GM12878 (cell line): Measurements from ENCODE around the gene ART4. TPM values are rescaled to one million over a fixed set of nuclear protein-coding genes. Genes with fewer than 3 reads are reported as not detected.

Source experiments
- ATAC-seq: fragments of 200-7000 bp; cut with Tn5 transposase; 3 replicates; pipeline ENCODE4 v1.9.1; 2020; ENCODE audit warnings: mild to moderate bottlenecking, moderate library complexity
- BruUV-seq: library from RNA; stranded (reverse); fragments of 400-500 nt; replicated peaks from 2 replicates; lab custom pipeline; 2021; lab: Mats Ljungman, UMichigan
- CTCF ChIA-PET: fragments of 300-600 bp; sonication (Branson Sonifier 250); formaldehyde crosslinking; extraction: SDS; loops from one replicate; lab custom pipeline; 2021; ENCODE audit warnings: inconsistent platforms; lab: Yijun Ruan, JAX
- POLR2A ChIA-PET: fragments of 350-600 bp; formaldehyde crosslinking; extraction: SDS; loops from one replicate; lab custom pipeline; 2021; ENCODE audit warnings: inconsistent platforms; lab: Charles Lee
- RAD21 ChIA-PET: fragments of 300-600 bp; sonication (Branson Sonifier 250); formaldehyde crosslinking; loops from one replicate; lab custom pipeline; 2023; ENCODE audit warnings: antibody characterized with exemption; ENCODE audit not compliant: unreplicated experiment; lab: Charles Lee
- SMC1A ChIA-PET: fragments of 300-600 bp; sonication (Branson Sonifier 250); formaldehyde crosslinking; loops from one replicate; lab custom pipeline; 2023; ENCODE audit not compliant: unreplicated experiment, uncharacterized antibody; lab: Charles Lee
- DNase-seq: peaks from one replicate; pipeline ENCODE4 v3.0.0-alpha.2; 2011; ENCODE audit warnings: low read depth, low spot score
- FAIRE-seq: peaks from 3 replicates; lab custom pipeline; 2011; peaks lifted over from hg19 to GRCh38; lab: Jason Lieb, UNC
- H2AFZ ChIP-seq: 2 replicates; pipeline ENCODE4 v1.6.0; 2011; ENCODE audit warnings: low read depth, low read length, control low read depth; ENCODE audit not compliant: control insufficient read depth
- H3K27ac ChIP-seq: 2 replicates; pipeline ENCODE4 v1.5.1; 2011; ENCODE audit warnings: control low read depth; ENCODE audit not compliant: control insufficient read depth, insufficient read depth
- H3K27me3 ChIP-seq, 2 experiments: replicated peaks in 1 of 2; 2 replicates each; pipeline versions ENCODE4 v1.6.0 to v1.6.1; 2011; ENCODE audit warnings: low read length in 1 of 2; ENCODE audit not compliant: control insufficient read depth in 2 of 2, insufficient read depth in 2 of 2
- H3K36me3 ChIP-seq, 2 experiments: 2 replicates each; pipeline ENCODE4 v1.5.1; 2011; ENCODE audit warnings: low read length in 1 of 2; ENCODE audit not compliant: control insufficient read depth in 2 of 2, insufficient read depth in 2 of 2
- H3K4me1 ChIP-seq: 2 replicates; pipeline ENCODE4 v1.6.1; 2011; ENCODE audit warnings: mild to moderate bottlenecking, low read length, moderate library complexity, mixed read lengths; ENCODE audit not compliant: control insufficient read depth, insufficient read depth
- H3K4me2 ChIP-seq: 2 replicates; pipeline ENCODE4 v1.6.0; 2011; ENCODE audit warnings: control low read depth; ENCODE audit not compliant: control insufficient read depth, insufficient read depth
- H3K4me3 ChIP-seq: fragments of 200-600 bp; sonication (generic); 2 replicates; pipeline ENCODE4 v1.5.1; 2016
- H3K79me2 ChIP-seq: 2 replicates; pipeline ENCODE4 v1.6.0; 2011; ENCODE audit warnings: low read length; ENCODE audit not compliant: control insufficient read depth, insufficient read depth
- H3K9ac ChIP-seq: 2 replicates; pipeline ENCODE4 v1.8.0; 2011; ENCODE audit warnings: low read length, control low read depth, mixed read lengths; ENCODE audit not compliant: control insufficient read depth, insufficient read depth
- H3K9me3 ChIP-seq: replicated peaks from 3 replicates; pipeline ENCODE4 v1.5.1; 2011; ENCODE audit warnings: mild to moderate bottlenecking, low read length; ENCODE audit not compliant: control insufficient read depth, insufficient read depth
- H4K20me1 ChIP-seq: 2 replicates; pipeline ENCODE4 v1.6.0; 2011; ENCODE audit not compliant: control insufficient read depth, insufficient read depth
- JUNB ChIP-seq: IDR thresholded peaks from 2 replicates; pipeline ENCODE4 v1.6.1; 2016; ENCODE audit warnings: antibody characterized with exemption, mild to moderate bottlenecking
- MEF2B ChIP-seq: fragments of 450-650 bp; IDR thresholded peaks from 2 replicates; pipeline ENCODE4 v1.6.1; 2018; ENCODE audit warnings: mild to moderate bottlenecking, moderate library complexity; ENCODE audit not compliant: partially characterized antibody, poor library complexity, severe bottlenecking
- MTA2 ChIP-seq: fragments of 450-650 bp; IDR thresholded peaks from 2 replicates; pipeline ENCODE4 v1.6.1; 2016; ENCODE audit warnings: low read depth, mild to moderate bottlenecking, moderate library complexity
- NFIC ChIP-seq: IDR thresholded peaks from 2 replicates; pipeline ENCODE4 v1.6.1; 2012; ENCODE audit warnings: low read depth, mild to moderate bottlenecking, inconsistent platforms, low read length, moderate library complexity
- RUNX3 ChIP-seq: IDR thresholded peaks from 2 replicates; pipeline ENCODE4 v1.6.1; 2012; ENCODE audit warnings: low read length, inconsistent platforms
- SMARCA5 ChIP-seq: fragments of 450-650 bp; IDR thresholded peaks from 2 replicates; pipeline ENCODE4 v1.6.1; 2017; ENCODE audit warnings: mild to moderate bottlenecking
- WRNIP1 ChIP-seq: IDR thresholded peaks from 2 replicates; pipeline ENCODE4 v1.6.1; 2011; ENCODE audit warnings: low read depth, low read length, improper control_type of control experiment, borderline replicate concordance
- in situ Hi-C: fragments of 300-500 bp; cut with MboI; formaldehyde crosslinking; loops from 9 replicates; pipeline ENCODE4 v1.14.3; 2018; ENCODE audit warnings: mixed read lengths
- intact Hi-C: fragments of 100-400 bp; cut with micrococcal nuclease; formaldehyde crosslinking; loops from one replicate; pipeline ENCODE4 v1.14.2; 2022; ENCODE audit not compliant: unreplicated experiment
- polyA plus RNA-seq, 11 experiments: library from polyadenylated mRNA; depleted of rRNA in 4 of 11; unstranded in 6 of 11; stranded (reverse) in 5 of 11; fragments of >200 nt; fragmentation: Nextera tagmentation in 4 of 11; fragmentation: Illumina TruSeq in 1 of 11; extraction: Ambion mirVana in 4 of 11; extraction: Trizol in 1 of 11; gene quantifications; 1 replicate in 1 of 11; 2 replicates in 10 of 11; pipeline versions ENCODE4 v1.2.1 to v1.2.3, GENCODE V29; 2011 to 2016; ENCODE audit warnings: inconsistent platforms in 2 of 11, missing spikeins in 2 of 11, low read depth in 1 of 11
- total RNA-seq, 4 experiments: library from RNA; depleted of rRNA in 3 of 4; stranded (reverse); fragments of >200 nt in 3 of 4; fragmentation: Illumina TruSeq in 1 of 4; extraction: Trizol in 1 of 4; gene quantifications; 2 replicates each; pipeline versions ENCODE4 v1.2.1 to v1.2.3, GENCODE V29; 2013 to 2021
- TF ChIP-seq, protein P1 (sequence below): fragments of 450-650 bp; IDR thresholded peaks from 2 replicates; pipeline ENCODE4 v1.6.1; 2016; ENCODE audit warnings: mild to moderate bottlenecking
- TF ChIP-seq, protein P2 (sequence below): IDR thresholded peaks from 2 replicates; pipeline ENCODE4 v1.6.1; 2012; ENCODE audit warnings: low read length, inconsistent platforms

Gene ART4
- total and polyA plus RNA-seq, 10 of the 15 experiments (the other 5 are each of a cell fraction or from before 2014, with no cell fraction given), result 0.02 TPM; not detected in 9

DNA sequence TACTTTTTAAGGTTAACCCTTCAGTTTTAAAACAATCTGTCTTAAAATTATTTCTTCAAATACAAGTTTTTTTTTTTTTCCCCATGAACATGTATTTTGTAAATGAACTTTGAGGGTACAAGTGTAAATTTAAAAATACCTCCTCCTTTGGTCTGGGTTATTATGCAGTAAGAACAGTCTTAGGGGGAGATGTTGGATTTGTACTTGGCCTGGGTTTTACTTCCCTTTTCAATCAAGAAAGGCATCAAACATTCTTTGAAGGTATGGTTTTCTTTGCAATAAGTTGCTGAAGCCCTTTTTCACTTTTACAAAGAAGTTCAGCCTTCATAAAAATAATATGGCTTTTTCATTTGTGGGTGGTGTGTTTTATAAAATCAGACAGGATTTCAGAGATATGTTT lies 60.6 kb downstream of the ART4 start:
- Histone ChIP-seq H3K4me2 (no peak overlapping the region), H3K27me3 (no peaks in the 10 kb centered on the region), H3K9ac (no peak overlapping the region), H3K4me3 (no peak overlapping the region), H3K79me2 (no peaks in the 10 kb centered on the region), H3K36me3 (peaks cover 0 to 1% of the 10 kb centered on the region in 2 experiments; a peak in 1 of 4 replicates), H4K20me1 (no peaks in the 10 kb centered on the region), H3K9me3 (no peaks in the 10 kb centered on the region), H2AFZ (no peak overlapping the region), H3K27ac (no peak overlapping the region), H3K4me1 (no peaks in the 10 kb centered on the region)
- RAD21 ChIA-PET, result interaction anchor here (0.7 to 1.1 kb wide), 2 partner anchors 12 to 20 kb away, joined by 3 to 6 read pairs; partner anchors contain the start of genes C12orf60 and WBP11
- CTCF ChIA-PET, result interaction anchor here (1.0 to 1.8 kb wide), 5 partner anchors 9 to 213 kb away, joined by 3 to 5 read pairs (median 3); partner anchors contain the start of gene C12orf60
- in situ Hi-C loops, result loop anchor here (25.0 kb wide), 2 partner anchors 1105 to 1970 kb away; partner anchors contain the start of genes DDX47 and STRAP
- POLR2A ChIA-PET, result interaction anchor here (1.0 to 1.9 kb wide), 4 partner anchors 9 to 22 kb away, joined by 3 to 4 read pairs (median 4); a partner anchor contains a TSS
- intact Hi-C loops, result no loop called here
- no TSS peak for BruUV-seq
- ATAC-seq (peak; percentile 74), FAIRE-seq (no peak), DNase-seq (no peak)
- SMC1A ChIA-PET, result interaction anchor here (1.5 to 3.4 kb wide), 6 partner anchors 10 to 213 kb away, joined by 4 to 17 read pairs (median 11); partner anchors contain the start of genes C12orf60 and WBP11
- TF ChIP-seq JUNB (0 out of 2 replicates have a peak, but pooled peaks have one; percentile 10), SMARCA5 (peak; percentile 43; the same call in 1 of the 2 replicates), MEF2B (no peak), RUNX3 (0 out of 2 replicates have a peak, but pooled peaks have one; percentile 18), WRNIP1 (no peak), MTA2 (peak; percentile 15; the same call in 1 of the 2 replicates), NFIC (no peak)
- TF ChIP-seq, protein P1, sequence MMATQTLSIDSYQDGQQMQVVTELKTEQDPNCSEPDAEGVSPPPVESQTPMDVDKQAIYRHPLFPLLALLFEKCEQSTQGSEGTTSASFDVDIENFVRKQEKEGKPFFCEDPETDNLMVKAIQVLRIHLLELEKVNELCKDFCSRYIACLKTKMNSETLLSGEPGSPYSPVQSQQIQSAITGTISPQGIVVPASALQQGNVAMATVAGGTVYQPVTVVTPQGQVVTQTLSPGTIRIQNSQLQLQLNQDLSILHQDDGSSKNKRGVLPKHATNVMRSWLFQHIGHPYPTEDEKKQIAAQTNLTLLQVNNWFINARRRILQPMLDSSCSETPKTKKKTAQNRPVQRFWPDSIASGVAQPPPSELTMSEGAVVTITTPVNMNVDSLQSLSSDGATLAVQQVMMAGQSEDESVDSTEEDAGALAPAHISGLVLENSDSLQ, result peak; percentile 11; the same call in 1 of the 2 replicates
- TF ChIP-seq, protein P2, sequence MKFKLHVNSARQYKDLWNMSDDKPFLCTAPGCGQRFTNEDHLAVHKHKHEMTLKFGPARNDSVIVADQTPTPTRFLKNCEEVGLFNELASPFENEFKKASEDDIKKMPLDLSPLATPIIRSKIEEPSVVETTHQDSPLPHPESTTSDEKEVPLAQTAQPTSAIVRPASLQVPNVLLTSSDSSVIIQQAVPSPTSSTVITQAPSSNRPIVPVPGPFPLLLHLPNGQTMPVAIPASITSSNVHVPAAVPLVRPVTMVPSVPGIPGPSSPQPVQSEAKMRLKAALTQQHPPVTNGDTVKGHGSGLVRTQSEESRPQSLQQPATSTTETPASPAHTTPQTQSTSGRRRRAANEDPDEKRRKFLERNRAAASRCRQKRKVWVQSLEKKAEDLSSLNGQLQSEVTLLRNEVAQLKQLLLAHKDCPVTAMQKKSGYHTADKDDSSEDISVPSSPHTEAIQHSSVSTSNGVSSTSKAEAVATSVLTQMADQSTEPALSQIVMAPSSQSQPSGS, result peak; percentile 39; the same call in 1 of the 2 replicates
